ENCODE measurements around the gene KCNQ1.

Gene KCNQ1

DNA sequence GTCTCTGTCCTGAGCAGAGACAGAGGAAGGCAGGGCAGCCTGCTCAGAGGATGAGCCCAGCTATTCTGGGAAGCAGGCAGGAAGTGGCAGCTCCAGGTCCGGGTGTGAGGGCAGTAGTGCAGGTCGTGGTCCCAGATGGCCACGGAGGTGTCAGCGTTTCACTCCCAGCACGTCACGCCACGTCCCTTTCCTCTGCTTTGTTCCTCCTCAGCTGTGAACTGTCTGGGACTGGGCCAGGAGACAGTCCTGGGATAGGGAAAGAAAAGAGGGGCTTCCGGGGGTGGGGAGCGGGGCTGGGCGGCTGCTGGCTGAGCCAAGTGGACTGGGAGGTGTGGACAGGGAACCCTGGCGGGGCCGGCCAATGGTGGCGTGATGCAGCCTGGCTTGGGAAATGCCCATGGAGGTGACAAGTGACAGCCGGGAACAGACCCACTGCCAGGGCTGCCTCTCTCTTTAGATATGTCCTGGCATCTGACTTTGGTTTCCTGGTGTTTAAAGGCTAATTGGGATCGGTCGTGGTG is 64.7 kb downstream of the KCNQ1 start:
- DNase-seq (ENCODE audit: low spot score) (no peak), FAIRE-seq (no peak)

GRCh38 chr11:2510626-2511402 is 66.0 kb downstream of the KCNQ1 start:
- DNase-seq (ENCODE audit: low spot score) (no peak), FAIRE-seq (no peak)

DNA sequence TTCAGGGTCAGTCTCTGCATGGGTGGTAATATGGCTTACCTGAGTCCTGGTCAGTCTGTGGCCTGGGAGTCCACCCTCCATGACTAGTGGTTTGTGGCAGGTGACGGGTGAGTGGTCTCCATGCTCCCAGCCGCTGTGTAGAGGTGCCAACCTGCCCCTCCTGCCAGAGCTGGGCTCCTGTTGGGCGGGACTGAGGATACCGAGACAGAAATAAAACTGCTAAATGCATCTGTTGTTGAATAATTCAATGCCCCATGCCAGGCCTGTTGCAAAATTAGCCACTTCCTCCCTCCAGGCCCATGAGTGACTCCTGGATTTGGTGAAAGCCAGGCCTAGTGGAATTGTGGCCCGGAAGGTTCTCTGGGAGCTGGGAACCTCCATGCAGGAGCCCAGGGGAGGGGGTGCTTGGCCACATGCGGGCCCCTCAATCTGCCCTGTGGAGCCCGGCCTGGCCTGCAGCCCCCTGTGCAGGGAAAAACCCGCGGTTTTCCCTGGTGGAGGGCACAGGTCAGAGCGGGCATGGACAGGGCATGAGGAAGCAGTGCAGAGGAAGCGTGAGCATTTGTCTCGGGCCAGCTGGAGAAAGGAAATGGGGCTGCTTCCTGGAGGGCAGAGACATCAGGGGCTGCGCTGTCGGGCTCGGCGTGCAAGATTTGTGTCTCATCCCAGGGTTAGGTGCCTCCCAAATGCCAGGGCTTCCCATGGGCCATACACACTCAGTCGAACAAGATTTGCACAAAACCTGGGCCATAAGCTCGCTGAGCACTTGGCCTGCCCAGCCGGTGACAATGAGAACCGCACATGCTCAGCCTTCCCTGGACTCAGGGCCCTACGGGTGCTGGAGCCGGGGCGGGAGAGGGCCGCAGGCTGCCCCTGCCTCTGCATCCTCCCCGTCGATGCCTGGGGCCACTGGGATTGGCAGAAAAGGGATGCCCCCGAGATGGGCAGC is 66.9 kb downstream of the KCNQ1 start:
- FAIRE-seq: no peak

DNA sequence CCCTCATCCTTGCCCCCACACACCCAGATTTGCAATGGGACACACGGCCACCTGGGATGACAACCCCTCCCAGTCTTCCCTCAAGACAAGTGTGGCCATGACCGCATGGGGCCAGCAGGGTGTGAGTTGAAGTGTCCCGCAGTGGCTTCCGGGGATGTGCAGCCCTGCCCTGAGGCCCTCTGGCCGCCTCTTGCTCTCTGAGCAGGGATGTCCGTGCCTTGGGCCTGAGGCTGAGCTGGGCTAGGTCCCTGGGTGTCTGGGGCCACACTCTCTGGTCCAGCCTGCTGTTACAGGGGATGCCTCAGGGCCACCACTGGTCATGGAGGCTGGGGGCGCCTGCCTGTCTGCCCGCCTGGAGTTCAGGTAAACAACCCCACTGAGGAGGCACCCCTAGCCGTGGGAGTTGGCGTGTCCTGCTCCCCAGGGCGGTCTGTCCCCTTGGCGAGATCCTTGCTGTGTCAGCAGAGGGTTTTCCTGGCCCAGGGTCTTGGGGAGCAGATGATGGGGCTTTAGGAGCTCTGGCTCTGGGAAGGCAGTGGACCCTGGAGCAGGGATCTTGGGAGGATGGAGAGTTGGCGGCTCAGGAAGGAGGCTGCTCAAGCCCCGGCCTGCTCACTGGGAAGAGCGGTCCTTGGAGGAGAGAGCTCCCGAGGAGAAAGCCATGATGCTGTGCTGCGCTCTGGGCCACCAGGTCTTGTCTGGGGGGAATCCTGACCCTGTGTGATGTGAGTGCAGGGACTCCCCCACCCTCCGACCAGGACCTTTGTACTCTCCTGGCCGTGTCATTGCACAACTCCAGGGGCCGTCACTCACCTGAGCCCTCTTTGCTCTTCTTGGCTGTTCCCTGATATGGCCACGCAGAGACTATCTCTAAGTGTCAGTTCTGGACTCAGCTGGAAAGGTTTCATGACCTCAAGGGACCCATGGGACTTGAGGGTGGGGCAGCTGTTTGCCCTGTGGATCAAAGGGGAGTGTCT is 67.9 kb downstream of the KCNQ1 start:
- DNase-seq (ENCODE audit: low spot score) (no peak), FAIRE-seq (no peak)

More for the DNA sequence above, 66.9 kb downstream of the KCNQ1 start:
- DNase-seq (ENCODE audit: low spot score): no peak

GRCh38 chr11:2513441-2513840 is 68.6 kb downstream of the KCNQ1 start:
- FAIRE-seq: no peak

DNA sequence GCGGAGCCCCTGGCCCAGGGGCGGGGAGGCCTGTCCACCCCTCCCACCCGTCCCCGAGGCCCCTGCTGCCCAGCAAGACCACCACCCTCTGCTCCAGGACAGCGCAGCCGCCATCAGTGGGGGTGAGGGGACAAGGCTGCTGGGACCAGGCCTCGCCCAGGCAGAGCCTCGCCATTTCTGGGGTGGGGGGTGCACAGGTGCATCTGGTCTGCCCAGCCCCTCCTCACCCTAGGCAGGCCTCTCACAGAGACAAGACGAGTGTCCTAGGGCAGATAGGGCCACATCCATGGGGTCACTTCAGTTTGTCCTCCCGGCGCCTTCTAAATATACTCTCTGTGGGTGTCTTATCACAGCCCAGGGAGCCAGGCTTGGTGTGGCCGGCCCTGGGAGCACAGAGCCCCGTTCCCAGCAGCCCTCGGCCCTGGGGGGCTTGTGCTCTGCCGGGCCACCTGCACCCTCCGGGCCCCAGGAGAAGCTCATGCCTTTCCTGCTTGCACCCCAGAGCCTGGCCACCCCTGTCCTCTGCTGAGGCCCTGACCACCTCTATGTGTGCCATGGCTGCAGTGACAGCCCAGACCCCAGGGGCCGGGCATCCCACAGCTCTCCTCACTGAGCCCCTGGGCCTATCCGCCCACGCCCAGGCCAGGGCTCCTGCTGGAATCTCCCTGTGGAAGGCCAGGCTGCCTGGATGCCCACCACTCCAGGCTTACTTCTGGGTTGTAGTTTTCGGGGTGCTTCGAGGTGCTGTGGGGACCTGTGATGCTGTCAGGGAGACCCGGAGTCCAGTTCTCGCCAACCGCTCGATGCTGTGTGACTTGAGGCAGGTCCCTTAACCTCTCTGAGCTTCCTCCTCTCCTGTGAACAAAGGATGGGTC is 70.8 kb downstream of the KCNQ1 start:
- FAIRE-seq: no peak
- no peak for DNase-seq (ENCODE audit: low spot score)

More at GRCh38 chr11:2513441-2513840, 68.6 kb downstream of the KCNQ1 start:
- no peak for DNase-seq (ENCODE audit: low spot score)

- DNase-seq (ENCODE audit: low spot score) (no peak), FAIRE-seq (no peak)
Observed at GRCh38 chr11:2516276-2517015, 71.6 kb downstream of the KCNQ1 start.

DNA sequence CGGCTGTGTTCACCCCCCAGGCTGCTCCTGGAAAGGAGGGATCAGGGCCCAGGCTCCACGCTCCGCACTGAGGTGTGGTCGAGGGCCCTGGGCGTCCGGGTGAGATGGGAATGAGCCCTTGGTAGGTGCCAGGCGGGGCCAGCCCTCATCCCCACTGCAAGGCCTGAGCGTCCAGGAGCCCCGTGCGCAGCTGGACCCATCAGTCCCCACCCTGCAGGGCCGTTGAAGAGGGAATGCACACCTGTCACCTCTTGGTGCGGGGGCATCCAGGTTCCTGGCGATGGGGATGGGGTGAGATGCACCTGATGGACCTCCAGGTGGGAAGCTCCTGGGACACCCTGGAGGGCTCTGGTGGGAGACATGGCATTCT is 72.2 kb downstream of the KCNQ1 start:
- no peak for FAIRE-seq

DNA sequence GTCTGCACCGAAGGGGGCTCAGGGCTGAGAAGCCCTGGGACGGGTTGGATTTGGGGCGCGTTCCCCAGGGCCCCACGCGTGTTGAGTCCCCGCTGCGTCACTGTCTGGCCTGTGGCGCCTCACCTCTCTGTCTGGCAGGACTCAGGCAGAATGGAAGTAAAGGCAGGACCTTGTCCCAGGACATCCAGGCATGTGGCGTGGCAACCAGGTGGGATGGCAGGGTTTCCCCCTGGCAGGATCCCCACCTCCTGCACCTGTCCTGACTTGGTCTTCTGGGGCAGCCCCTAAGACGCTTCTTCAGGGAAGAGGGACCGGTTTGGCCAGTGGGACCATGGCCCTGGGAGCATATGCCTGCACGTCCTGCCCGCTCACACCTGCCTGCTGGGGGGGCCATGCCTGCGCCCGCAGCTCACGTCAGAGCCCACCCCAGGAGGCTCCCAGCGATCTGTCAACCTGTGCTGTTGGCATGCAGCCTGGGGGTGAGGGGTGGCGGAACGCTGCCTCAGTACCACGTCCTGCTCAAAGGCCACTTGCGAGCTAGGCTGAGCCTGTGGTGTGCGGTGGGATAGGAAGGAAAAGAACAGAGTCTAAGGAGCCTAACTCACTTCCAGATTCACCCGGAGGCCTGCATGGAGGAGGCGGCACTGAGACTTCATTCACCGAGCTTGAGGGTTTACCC is 72.7 kb downstream of the KCNQ1 start:
- DNase-seq (ENCODE audit: low spot score) (no peak), FAIRE-seq (no peak)

More for the DNA sequence above, 72.2 kb downstream of the KCNQ1 start:
- no peak for DNase-seq (ENCODE audit: low spot score)

GRCh38 chr11:2518111-2518982 is 73.5 kb downstream of the KCNQ1 start:
- FAIRE-seq (no peak), DNase-seq (ENCODE audit: low spot score) (no peak)

GRCh38 chr11:2518983-2519340 is 74.2 kb downstream of the KCNQ1 start:
- FAIRE-seq: no peak

DNA sequence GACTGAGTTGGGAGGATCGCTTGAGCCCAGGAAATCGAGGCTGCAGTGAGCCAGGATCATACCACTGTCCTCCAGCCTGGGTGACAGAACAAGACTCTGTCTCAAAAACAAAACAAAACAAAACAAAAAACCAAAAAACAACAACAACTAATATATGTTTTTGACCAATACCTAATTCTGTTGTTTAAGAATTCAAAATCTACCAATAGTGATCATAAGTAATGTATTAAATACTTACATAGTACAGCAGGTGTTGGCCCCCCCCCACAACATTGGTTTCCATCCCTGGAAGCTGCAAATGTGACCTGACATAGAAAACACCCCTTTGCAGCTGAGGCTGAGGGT is 74.7 kb downstream of the KCNQ1 start:
- DNase-seq (ENCODE audit: low spot score) (no peak), FAIRE-seq (no peak)

More at GRCh38 chr11:2518983-2519340, 74.2 kb downstream of the KCNQ1 start:
- no peak for DNase-seq (ENCODE audit: low spot score)

DNA sequence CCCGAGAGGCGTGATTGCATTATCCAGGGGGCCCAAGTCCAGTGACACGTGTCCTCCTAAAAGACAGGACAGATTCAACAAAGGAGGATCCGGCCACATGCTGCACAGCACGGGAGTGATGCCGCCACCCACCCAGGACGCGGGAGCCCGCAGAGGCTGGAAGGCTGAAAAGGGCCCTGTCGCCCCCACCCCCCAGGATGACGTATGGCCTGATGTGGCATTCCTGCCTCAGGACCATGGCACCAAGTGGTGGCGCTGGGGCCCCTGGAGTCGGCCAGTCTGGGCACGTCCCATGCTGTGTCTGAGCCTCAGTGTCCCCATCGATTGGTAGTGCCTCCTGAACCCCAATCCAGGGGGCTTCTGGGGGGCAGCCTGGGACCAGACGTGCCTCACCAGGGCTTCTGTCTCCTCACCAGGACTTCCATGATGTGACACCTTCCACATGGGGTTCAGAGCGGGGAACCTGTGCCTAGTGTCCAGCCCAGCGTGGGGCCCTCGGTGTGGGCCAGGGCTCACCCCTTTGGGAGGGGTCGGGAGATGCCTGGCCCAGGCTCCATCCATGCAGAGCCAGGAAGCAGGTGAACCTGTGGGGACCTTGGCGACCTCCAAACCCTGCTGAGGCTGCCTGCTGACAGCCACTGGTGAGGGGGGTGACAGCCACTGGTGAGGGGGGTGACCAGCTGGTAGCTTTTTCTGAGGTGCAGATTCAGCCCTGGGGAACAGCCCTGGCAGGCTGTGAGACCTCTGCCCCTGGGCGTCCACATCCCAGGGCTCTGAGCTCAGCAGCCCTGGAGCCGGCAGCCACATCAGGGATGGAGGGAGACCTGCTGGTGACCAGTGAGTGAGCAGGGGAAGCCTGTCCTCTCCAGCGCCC is 75.3 kb downstream of the KCNQ1 start:
- FAIRE-seq (no peak), DNase-seq (ENCODE audit: low spot score) (no peak)

- DNase-seq (ENCODE audit: low spot score) (no peak), FAIRE-seq (no peak)
Observed at GRCh38 chr11:2520736-2521035, 75.9 kb downstream of the KCNQ1 start.

GRCh38 chr11:2521081-2521732 is 76.4 kb downstream of the KCNQ1 start:
- FAIRE-seq: no peak
- DNase-seq (ENCODE audit: low spot score): no peak
